PC-3 (cell line): Measurements from ENCODE around the gene SGSH. TPM values are rescaled to one million over a fixed set of nuclear protein-coding genes. Genes with fewer than 3 reads are reported as not detected.

Source experiments
- ATAC-seq: fragments of 200-7000 bp; cut with Tn5 transposase; 2 replicates; pipeline ENCODE4 v1.9.1; 2020; ENCODE audit warnings: mild to moderate bottlenecking, moderate library complexity
- BruUV-seq: library from RNA; stranded (reverse); fragments of 400-500 nt; replicated peaks from 2 replicates; lab custom pipeline; 2021; lab: Mats Ljungman, UMichigan
- CTCF ChIA-PET: fragments of 300-600 bp; sonication (Branson Sonifier 250); formaldehyde crosslinking; loops from one replicate; lab custom pipeline; 2022; ENCODE audit warnings: antibody characterized with exemption; lab: Charles Lee
- POLR2A ChIA-PET: fragments of 300-600 bp; sonication (Branson Sonifier 250); formaldehyde crosslinking; loops from one replicate; lab custom pipeline; 2022; ENCODE audit warnings: antibody characterized with exemption; ENCODE audit not compliant: unreplicated experiment; lab: Charles Lee
- DNase-seq: peaks from one replicate; pipeline ENCODE4 v3.0.0-alpha.2; 2015
- H2AFZ ChIP-seq: fragments of 300-600 bp; sonication (generic); 2 replicates; pipeline ENCODE4 v1.6.0; 2016; ENCODE audit warnings: antibody characterized with exemption, low read length
- H3F3A ChIP-seq: fragments of 300-600 bp; sonication (generic); one replicate; pipeline ENCODE4 v1.6.0; 2017; ENCODE audit warnings: antibody characterized with exemption, low read length, control low read depth, mild to moderate bottlenecking; ENCODE audit not compliant: unreplicated experiment
- H3K27ac ChIP-seq: fragments of 300-600 bp; sonication (generic); 2 replicates; pipeline ENCODE4 v1.5.1; 2016; ENCODE audit warnings: mild to moderate bottlenecking, low read length
- H3K27me3 ChIP-seq: fragments of 300-600 bp; sonication (generic); 2 replicates; pipeline ENCODE4 v1.6.1; 2016; ENCODE audit warnings: low read length, mixed read lengths
- H3K36me3 ChIP-seq: fragments of 300-600 bp; sonication (generic); 2 replicates; pipeline ENCODE4 v1.6.1; 2016; ENCODE audit warnings: low read depth, mixed run types, low read length, mixed read lengths
- H3K4me1 ChIP-seq: fragments of 300-600 bp; sonication (generic); 2 replicates; pipeline ENCODE4 v1.5.1; 2016; ENCODE audit warnings: low read length; ENCODE audit not compliant: insufficient read depth
- H3K4me2 ChIP-seq: fragments of 300-600 bp; sonication (generic); 2 replicates; pipeline ENCODE4 v1.6.0; 2016; ENCODE audit warnings: low read length
- H3K4me3 ChIP-seq: fragments of 300-600 bp; sonication (generic); 2 replicates; pipeline ENCODE4 v1.5.1; 2016; ENCODE audit warnings: mild to moderate bottlenecking, low read length, mixed read lengths
- H3K79me2 ChIP-seq: fragments of 300-600 bp; sonication (generic); 2 replicates; pipeline ENCODE4 v1.6.1; 2017; ENCODE audit warnings: low read length, mixed read lengths
- H3K9ac ChIP-seq: fragments of 300-600 bp; sonication (generic); 2 replicates; pipeline ENCODE4 v1.6.0; 2016; ENCODE audit warnings: mild to moderate bottlenecking, low read length
- H3K9me2 ChIP-seq: fragments of 300-600 bp; sonication (generic); replicated peaks from 2 replicates; pipeline ENCODE4 v1.6.1; 2016; ENCODE audit warnings: mixed run types, low read length, mixed read lengths
- H3K9me3 ChIP-seq: fragments of 300-600 bp; sonication (generic); 2 replicates; pipeline ENCODE4 v1.6.1; 2016; ENCODE audit warnings: low read length, mixed read lengths
- H4K20me1 ChIP-seq: fragments of 300-600 bp; sonication (generic); 2 replicates; pipeline ENCODE4 v1.6.1; 2016; ENCODE audit warnings: low read length, mixed read lengths
- CTCF ChIP-seq: fragments of 300-600 bp; sonication (generic); conservative IDR thresholded peaks from 2 replicates; pipeline ENCODE4 v1.5.1; 2017; ENCODE audit warnings: antibody characterized with exemption, low read depth, mild to moderate bottlenecking, low read length
- EZH2 ChIP-seq: fragments of 300-600 bp; sonication (generic); IDR thresholded peaks from one replicate; pipeline ENCODE4 v1.6.1; 2017; ENCODE audit warnings: antibody characterized with exemption, mild to moderate bottlenecking, low read length; ENCODE audit not compliant: unreplicated experiment
- EZH2phosphoT487 ChIP-seq: fragments of 300-600 bp; sonication (generic); IDR thresholded peaks from 2 replicates; pipeline ENCODE4 v1.6.1; 2018; ENCODE audit warnings: mild to moderate bottlenecking, antibody characterized with exemption, low read length, borderline replicate concordance
- intact Hi-C: fragments of 100-400 bp; cut with micrococcal nuclease; formaldehyde crosslinking; loops from 2 replicates; pipeline ENCODE4 v1.9.0; 2023
- total RNA-seq: library from RNA; depleted of rRNA; stranded (reverse); fragments of >200 nt; gene quantifications from 2 replicates; pipeline ENCODE4 v1.2.3, GENCODE V29; 2014

Gene SGSH
- total RNA-seq, 1 experiment from 2014 or later, result 16.6 TPM

- no peaks in the 10 kb centered on the region for H3F3A ChIP-seq
- H3K4me2 ChIP-seq, result no peak overlapping the region
- intact Hi-C loops, result no loop called here
- peaks cover 10% of the 10 kb centered on the region for H3K4me1 ChIP-seq
- H3K27ac ChIP-seq, result no peak overlapping the region
- H3K27me3 ChIP-seq, result no peaks in the 10 kb centered on the region
- DNase-seq, result no peak
- H3K36me3 ChIP-seq, result no peaks in the 10 kb centered on the region
- ChIA-PET POLR2A (no interaction called here), CTCF (no interaction called here)
- no peak for ATAC-seq
- H4K20me1 ChIP-seq, result no peaks in the 10 kb centered on the region
- no peak overlapping the region for H3K4me3 ChIP-seq
- BruUV-seq, result no TSS peak
- H3K9me2 ChIP-seq, result no peaks in the 10 kb centered on the region
- H3K79me2 ChIP-seq, result no peaks in the 10 kb centered on the region
- TF ChIP-seq CTCF (no peak), EZH2phosphoT487 (no peak), EZH2 (no peak)
- no peaks in the 10 kb centered on the region for H3K9me3 ChIP-seq
- no peak overlapping the region for H2AFZ ChIP-seq
- H3K9ac ChIP-seq, result no peak overlapping the region
Measured at GRCh38 chr17:80171681-80172080, 48.5 kb downstream of the SGSH start.

GRCh38 chr17:80169784-80170500, 50.2 kb downstream of the SGSH start, which contains the start of gene CARD14:
TSS of gene CARD14 (plus strand) at chr17:80170030. CDS start at chr17:80181439, 11,409 bp downstream.
- H3K27ac ChIP-seq, result no peak within 1 kb of the TSS
- POLR2A ChIA-PET, result no interaction called here
- no peaks in the 10 kb centered on the region for H3F3A ChIP-seq
- intact Hi-C loops, result no loop called here
- H3K4me1 ChIP-seq, result peaks cover 10% of the 10 kb centered on the region
- H3K9me2 ChIP-seq, result no peaks in the 10 kb centered on the region
- no TSS peak for BruUV-seq
- H3K9me3 ChIP-seq, result no peaks in the 10 kb centered on the region
- CTCF ChIA-PET, result no interaction called here
- peak within 1 kb of the TSS; percentile 57 for H3K4me3 ChIP-seq
- no peak within 1 kb of the TSS for H3K9ac ChIP-seq
- peak within 1 kb of the TSS; percentile 77 for H3K4me2 ChIP-seq
- TF ChIP-seq CTCF (no peak), EZH2phosphoT487 (no peak), EZH2 (no peak)
- H3K79me2 ChIP-seq, result no peaks in the 10 kb centered on the region
- no peaks in the 10 kb centered on the region for H4K20me1 ChIP-seq
- DNase-seq, result peak; percentile 91
- no peaks in the 10 kb centered on the region for H3K36me3 ChIP-seq
- ATAC-seq, result peak; percentile 91
- H2AFZ ChIP-seq, result peak within 1 kb of the TSS; percentile 80
- H3K27me3 ChIP-seq, result no peaks in the 10 kb centered on the region

GRCh38 chr17:80169107-80169506, 51.0 kb downstream of the SGSH start:
- Histone ChIP-seq H3K9me3 (no peaks in the 10 kb centered on the region), H3K4me3 (no peak overlapping the region), H3K4me1 (peaks cover 10% of the 10 kb centered on the region), H3K4me2 (no peak overlapping the region), H3K27ac (no peak overlapping the region), H4K20me1 (no peaks in the 10 kb centered on the region), H3K9me2 (no peaks in the 10 kb centered on the region), H3K9ac (no peak overlapping the region), H3K27me3 (no peaks in the 10 kb centered on the region), H3F3A (no peaks in the 10 kb centered on the region), H2AFZ (no peak overlapping the region), H3K36me3 (no peaks in the 10 kb centered on the region), H3K79me2 (no peaks in the 10 kb centered on the region)
- CTCF ChIA-PET, result no interaction called here
- ATAC-seq (no peak), DNase-seq (no peak)
- intact Hi-C loops, result no loop called here
- no TSS peak for BruUV-seq
- TF ChIP-seq EZH2 (no peak), EZH2phosphoT487 (no peak), CTCF (no peak)
- POLR2A ChIA-PET, result no interaction called here
